Ishikawa (cell line): Measurements from ENCODE around the gene STRN.

Source experiments
- CEBPB ChIP-seq: IDR thresholded peaks from 2 replicates; pipeline ENCODE4 v1.6.1; 2012
- CREB1 ChIP-seq: IDR thresholded peaks from 2 replicates; pipeline ENCODE4 v1.6.1; 2012; ENCODE audit warnings: low read depth
- EGR1 ChIP-seq: IDR thresholded peaks from 2 replicates; pipeline ENCODE4 v1.6.1; 2012
- EP300 ChIP-seq: IDR thresholded peaks from 2 replicates; pipeline ENCODE4 v1.6.1; 2012; ENCODE audit warnings: borderline replicate concordance
- FOXM1 ChIP-seq: IDR thresholded peaks from 2 replicates; pipeline ENCODE4 v1.6.1; 2012; ENCODE audit warnings: low read depth, borderline replicate concordance
- MAX ChIP-seq: IDR thresholded peaks from 2 replicates; pipeline ENCODE4 v1.6.1; 2012
- NFIC ChIP-seq: IDR thresholded peaks from 2 replicates; pipeline ENCODE4 v1.6.1; 2012
- RAD21 ChIP-seq: IDR thresholded peaks from 2 replicates; pipeline ENCODE4 v1.6.1; 2012; ENCODE audit warnings: low read depth
- REST ChIP-seq: IDR thresholded peaks from 2 replicates; pipeline ENCODE4 v1.6.1; 2012; ENCODE audit warnings: low read depth, mild to moderate bottlenecking
- TAF1 ChIP-seq: IDR thresholded peaks from 2 replicates; pipeline ENCODE4 v1.6.1; 2012; ENCODE audit warnings: low read depth, mild to moderate bottlenecking
- TCF12 ChIP-seq: IDR thresholded peaks from 2 replicates; pipeline ENCODE4 v1.6.1; 2012; ENCODE audit warnings: low read depth
- TEAD4 ChIP-seq: IDR thresholded peaks from 2 replicates; pipeline ENCODE4 v1.6.1; 2012
- USF1 ChIP-seq: IDR thresholded peaks from 2 replicates; pipeline ENCODE4 v1.6.1; 2012
- YY1 ChIP-seq: IDR thresholded peaks from 2 replicates; pipeline ENCODE4 v1.6.1; 2012; ENCODE audit warnings: low read depth
- ZBTB7A ChIP-seq: IDR thresholded peaks from 2 replicates; pipeline ENCODE4 v1.6.1; 2012; ENCODE audit warnings: low read depth

Gene STRN

DNA sequence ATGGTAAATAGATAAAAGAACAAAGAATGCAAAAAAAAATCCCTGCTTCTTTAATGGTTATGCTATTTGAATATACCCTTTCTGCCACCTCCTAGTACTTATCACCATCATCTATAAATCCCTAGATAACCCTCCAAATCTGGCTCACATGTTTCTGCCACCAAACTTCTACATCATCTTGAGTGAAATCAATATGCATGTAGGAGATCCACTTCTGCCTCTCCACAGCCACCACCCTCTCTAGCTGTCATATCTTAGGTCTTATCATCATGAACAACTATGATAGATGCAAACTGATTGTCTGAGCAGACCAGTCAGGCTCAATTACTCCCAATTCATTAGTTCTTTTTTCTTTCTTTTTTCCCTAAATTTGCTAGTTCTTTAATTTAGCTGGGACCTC is 55.3 kb downstream of the STRN start:
- TF ChIP-seq EGR1, result no peak
- TF ChIP-seq CREB1, result no peak
- TF ChIP-seq RAD21, result no peak
- no peak for TF ChIP-seq REST
- TF ChIP-seq CEBPB, result no peak
- no peak for TF ChIP-seq MAX

DNA sequence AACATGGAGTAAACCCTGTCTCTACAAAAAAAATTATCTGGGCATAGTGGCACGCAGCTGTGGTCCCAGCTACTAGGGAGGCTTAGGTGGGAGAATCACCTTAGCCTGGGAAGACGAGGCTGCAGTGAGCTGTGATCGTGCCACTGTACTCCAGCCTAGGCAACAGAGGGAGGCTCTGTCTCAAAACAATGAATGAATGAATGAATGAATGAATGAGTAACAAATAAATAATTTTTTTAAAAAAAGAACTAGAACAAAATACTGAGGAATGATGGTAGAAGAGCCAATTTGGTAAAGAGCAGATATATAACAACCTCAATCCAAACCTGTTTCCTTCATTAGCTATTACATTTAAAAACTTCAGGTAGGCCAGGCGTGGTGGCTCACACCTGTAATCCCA is 60.1 kb downstream of the STRN start:
- TF ChIP-seq MAX, result no peak
- TF ChIP-seq REST, result no peak
- no peak for TF ChIP-seq ZBTB7A
- TF ChIP-seq YY1, result no peak
- no peak for TF ChIP-seq EGR1
- TF ChIP-seq NFIC, result no peak
- no peak for TF ChIP-seq EP300
- TF ChIP-seq TCF12, result no peak
- no peak for TF ChIP-seq TAF1
- no peak for TF ChIP-seq CEBPB
- no peak for TF ChIP-seq USF1
- TF ChIP-seq FOXM1, result no peak
- TF ChIP-seq RAD21, result no peak
- no peak for TF ChIP-seq CREB1

DNA sequence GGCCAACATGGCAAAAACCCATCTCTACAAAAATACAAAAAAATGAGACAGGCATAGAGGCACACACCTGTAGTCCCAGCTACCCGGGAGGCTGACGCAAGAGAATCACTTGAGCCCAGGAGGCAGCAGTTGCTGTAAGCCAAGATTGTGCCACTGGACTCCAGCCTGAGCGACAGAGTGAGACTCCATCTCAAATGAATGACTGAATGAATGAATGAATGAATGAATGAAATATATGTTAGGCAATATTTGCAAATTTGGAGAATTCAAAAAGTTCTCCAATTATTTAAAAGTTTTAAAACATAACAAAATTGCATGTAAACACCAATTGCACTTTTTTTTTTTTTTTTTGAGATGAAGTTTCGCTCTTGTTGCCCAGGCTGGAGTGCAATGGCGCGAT is 61.7 kb downstream of the STRN start:
- TF ChIP-seq FOXM1 (no peak), MAX (no peak), ZBTB7A (no peak), NFIC (no peak), TCF12 (no peak), EP300 (no peak), RAD21 (no peak), CEBPB (no peak), TAF1 (no peak), EGR1 (no peak), TEAD4 (no peak), CREB1 (no peak), USF1 (no peak), YY1 (no peak), REST (no peak)

GRCh38 chr2:36902385-36903120 is 63.8 kb downstream of the STRN start:
- TF ChIP-seq TAF1, result no peak
- no peak for TF ChIP-seq MAX
- TF ChIP-seq EGR1, result no peak
- no peak for TF ChIP-seq CEBPB
- TF ChIP-seq EP300, result no peak
- no peak for TF ChIP-seq REST
- no peak for TF ChIP-seq TCF12
- TF ChIP-seq NFIC, result no peak
- TF ChIP-seq USF1, result no peak
- TF ChIP-seq CREB1, result no peak
- no peak for TF ChIP-seq FOXM1
- no peak for TF ChIP-seq RAD21
- TF ChIP-seq ZBTB7A, result no peak
- TF ChIP-seq YY1, result no peak
- TF ChIP-seq TEAD4, result no peak
